HG03457 (cell line): ENCODE measurements around the gene CLIP2.
"Not testable (repeated sequence)": the region's sequence is repeated elsewhere in the genome, so short reads cannot be mapped to it uniquely, and the experiment has no call there.

Source experiments
- ATAC-seq: cut with Tn5 transposase; IDR thresholded peaks from one replicate; pipeline ENCODE4 v1.9.1; 2021; ENCODE audit warnings: moderate number of reproducible peaks; ENCODE audit not compliant: unreplicated experiment

CLIP2 gene

DNA sequence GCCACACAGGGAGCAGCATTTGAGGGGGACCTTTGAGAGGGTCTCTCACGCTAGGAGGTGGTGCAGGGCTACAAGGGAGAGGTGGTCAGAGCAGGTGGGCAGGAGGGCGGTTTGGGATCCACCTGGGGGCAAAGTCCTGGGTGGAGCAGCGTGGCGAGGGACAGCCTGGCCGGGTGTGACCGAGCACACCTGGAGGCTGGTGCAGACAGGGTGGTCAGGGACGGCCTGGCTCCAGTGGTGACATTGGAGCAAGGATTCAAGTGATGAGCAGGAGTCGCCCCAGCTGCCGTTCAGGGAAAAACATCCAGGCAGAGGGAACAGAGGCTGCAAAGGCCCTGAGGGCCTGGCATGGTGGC lies 36.0 kb downstream of the CLIP2 start:
- no peak for ATAC-seq

DNA sequence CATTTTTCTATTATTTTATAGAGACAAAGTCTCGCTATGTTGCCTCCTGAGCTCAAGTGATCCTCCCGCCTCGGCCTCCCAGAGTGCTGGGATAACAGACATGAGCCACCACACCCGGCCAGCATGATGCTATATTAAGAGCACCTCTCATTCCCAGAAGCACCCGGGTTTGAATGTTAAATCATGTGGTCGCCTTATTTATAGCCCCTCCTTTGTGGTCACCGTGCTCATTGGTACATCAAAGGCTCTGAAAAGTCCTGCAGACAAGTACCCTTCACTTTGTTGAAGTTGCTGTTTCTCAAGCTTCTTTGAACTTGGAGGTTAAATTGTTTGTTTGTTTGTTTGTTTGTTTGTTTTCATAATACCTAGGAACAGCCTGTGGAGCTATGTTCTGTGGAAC lies 40.0 kb downstream of the CLIP2 start:
- ATAC-seq: no peak

DNA sequence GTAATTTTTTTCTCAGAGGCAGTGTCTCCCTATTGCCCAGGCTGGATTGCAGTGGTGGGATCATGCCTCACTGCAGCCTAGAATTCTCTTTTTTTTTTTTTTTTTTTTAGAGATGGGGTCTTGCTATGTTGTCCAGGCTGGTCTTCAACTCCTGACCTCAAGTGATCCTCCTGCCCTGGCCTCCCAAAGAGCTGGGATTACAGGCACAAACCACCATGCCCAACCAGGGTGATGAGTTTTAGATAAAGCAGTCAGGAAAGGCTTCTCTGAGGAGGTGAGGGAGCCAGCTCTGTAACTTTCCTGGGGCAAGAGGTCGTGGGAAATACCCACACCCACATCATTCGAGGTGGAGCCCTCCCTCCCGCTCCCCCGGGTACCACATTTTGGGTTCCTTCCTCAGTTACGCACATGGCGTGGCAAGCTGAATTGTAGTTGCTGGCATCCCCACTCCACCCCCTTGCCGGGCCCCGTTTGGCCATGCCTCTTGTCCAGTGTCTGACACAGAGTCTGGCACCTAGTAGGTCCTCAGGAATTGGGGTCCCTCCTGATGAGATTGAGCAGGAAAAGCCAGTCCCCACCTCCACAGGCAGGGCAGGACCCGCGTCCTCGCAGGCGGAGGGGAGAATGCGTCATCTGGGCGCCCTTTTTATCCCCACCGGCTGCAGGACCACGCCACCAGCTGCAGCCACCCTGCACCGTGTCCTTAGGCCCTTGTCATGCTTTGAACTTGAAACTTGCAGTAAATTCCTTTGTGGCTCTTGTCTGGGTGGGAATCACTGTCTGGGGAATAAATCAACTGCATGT lies 43.4 kb downstream of the CLIP2 start:
- ATAC-seq: no peak

DNA sequence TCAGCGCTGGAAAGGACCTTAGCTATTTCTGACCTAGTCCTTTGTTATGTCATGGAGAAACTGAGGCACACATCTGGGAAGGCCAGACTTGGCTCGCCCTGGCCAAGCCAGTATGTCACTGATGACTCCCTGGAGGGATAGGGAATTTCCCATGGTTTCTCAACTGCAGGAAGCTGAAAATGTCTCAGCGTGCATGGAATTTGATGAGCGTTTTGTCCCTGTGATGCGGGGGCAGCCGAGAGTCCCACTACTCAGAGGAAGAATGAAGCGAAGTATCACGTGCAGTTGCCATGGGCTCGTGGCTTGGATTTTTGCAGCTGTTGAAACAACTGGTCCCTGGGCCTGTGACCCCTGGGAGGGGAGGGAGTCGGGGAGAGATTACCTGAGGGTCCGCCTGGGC lies 44.8 kb downstream of the CLIP2 start:
- ATAC-seq: no peak

DNA sequence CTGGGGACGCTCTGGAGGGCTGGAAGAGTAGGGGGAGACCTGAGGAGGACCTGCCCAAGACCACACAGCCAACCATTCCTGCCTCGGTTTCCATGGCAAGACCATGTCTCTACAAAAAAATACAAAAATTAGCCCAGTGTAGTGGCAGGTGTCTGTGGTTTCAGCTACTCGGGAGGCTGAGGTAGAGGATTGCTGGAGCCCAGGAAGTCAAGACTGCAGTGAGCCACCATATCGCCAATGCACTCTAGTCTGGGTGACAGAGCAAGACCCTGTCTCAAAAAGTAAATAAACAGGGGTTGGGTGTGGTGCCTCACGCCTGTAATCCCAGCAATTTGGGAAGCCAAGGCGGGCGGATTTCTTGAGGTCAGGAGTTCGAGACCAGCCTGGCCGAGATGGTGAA lies 48.7 kb downstream of the CLIP2 start:
- no peak for ATAC-seq

DNA sequence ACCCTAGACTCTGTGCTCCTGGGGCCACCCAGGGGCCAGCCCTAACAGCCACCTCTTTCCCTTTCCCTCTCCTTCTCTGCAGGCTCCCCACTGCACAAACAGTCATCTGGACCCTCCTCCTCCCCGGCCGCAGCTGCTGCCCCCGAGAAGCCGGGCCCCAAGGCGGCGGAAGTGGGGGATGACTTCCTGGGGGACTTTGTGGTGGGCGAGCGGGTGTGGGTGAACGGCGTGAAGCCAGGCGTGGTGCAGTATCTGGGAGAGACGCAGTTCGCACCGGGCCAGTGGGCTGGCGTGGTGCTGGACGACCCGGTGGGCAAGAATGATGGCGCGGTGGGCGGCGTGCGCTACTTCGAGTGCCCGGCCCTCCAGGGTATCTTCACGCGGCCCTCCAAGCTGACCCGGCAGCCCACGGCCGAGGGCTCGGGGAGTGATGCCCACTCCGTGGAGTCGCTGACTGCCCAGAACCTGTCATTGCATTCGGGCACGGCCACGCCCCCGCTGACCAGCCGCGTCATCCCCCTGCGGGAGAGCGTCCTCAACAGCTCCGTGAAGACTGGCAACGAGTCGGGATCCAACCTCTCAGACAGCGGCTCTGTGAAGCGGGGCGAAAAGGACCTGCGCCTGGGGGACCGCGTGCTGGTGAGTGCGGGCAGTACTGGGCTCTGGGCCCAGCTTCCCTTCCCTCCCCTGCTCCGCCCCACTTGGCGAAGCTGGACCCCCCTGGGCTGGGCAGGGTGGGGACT lies 49.3 kb downstream of the CLIP2 start:
- ATAC-seq: no peak

DNA sequence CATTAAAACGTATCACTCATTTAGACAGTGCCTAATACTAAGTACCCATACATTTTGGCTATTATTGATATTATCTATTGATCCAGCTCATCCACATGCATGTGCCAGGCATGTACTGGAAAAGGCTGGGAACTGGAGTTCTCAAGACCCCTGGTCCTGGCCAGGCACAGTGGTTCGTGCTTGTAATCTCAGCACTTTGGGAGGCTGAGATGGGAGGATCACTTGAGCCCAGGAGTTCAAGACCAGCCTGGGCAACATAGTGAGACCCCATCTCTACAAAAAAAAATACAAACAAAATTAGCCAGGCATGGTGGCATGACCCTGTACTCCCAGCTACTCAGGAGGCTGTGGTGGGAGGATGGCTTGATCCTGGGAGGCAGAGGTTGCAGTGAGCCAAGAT lies 50.4 kb downstream of the CLIP2 start:
- not testable (repeated sequence) for ATAC-seq

DNA sequence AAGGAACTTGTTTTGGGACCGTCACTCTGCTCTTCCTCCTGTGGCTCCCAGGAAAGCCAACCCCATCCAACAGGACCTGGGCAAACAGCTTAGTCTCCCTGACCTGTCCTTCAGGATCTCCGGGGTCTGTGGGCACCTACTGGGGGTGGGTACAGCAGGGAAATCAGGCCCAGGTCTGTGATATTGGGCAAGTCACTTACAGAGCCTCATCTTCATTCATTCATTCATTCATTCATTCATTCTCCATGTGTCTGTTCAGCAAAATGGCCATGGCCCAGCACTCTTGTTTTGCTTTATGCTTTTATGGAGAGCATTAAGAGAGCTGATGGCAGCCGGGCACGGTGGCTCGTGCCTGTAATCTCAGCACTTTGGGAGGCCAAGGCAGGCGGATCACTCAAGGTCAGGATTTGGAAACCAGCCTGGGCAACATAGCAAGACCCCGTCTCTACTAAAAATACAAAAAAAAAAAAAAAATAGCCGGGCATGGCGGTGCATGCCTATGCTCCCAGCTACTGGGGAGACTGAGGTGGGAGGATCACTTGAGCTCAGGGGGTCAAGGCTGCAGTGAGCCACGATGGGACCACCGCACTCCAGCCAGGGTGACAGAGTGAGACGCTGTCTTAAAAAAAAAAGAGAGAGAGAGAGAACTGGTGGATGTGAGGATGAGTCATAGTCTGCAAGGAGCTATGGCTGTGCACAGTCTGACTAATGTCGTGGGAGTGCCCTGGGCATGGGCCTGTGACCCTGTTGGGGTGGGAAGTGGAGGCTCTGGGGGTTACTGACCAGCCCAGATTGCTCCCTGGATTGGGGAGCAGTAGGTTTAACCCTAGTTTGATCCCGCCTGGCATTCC lies 54.3 kb downstream of the CLIP2 start:
- no peak for ATAC-seq

DNA sequence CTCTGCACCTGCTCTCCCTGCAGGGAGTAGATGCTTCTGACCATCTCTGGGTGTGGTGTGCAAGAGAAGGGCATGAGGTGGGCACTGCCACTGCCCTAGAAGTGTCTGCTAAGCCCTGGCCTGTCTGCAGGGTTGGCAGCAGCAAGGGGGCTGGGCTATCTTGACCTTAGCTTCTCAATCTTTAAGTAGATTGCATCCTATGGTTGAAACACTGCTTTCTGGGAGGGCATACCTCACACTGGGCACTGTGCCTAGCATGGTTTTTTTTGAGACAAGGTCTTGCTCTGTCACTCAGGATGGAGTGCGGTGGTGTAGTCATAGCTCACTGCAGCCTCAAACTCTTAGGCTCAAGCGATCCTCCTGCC lies 54.9 kb downstream of the CLIP2 start:
- ATAC-seq: no peak

DNA sequence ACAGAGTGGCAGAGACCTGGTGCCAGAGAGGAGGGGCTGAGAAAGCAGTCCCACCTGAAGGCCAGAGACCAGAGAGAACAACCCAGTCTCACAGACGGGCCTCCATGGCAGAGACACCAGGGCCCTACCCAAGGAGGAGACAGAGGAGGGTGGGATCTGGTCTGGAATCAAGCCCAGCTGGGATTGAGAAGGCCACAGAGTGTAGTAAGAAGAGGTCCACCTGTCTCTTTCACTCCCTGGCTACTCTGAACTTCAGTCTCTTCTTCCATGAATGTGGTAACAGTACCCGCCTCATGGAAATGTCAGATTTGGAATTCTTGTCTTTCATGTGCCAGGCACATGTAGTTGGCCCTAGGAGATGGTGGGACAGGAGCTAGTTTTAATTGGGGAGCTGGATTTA lies 55.6 kb downstream of the CLIP2 start:
- ATAC-seq: no peak

DNA sequence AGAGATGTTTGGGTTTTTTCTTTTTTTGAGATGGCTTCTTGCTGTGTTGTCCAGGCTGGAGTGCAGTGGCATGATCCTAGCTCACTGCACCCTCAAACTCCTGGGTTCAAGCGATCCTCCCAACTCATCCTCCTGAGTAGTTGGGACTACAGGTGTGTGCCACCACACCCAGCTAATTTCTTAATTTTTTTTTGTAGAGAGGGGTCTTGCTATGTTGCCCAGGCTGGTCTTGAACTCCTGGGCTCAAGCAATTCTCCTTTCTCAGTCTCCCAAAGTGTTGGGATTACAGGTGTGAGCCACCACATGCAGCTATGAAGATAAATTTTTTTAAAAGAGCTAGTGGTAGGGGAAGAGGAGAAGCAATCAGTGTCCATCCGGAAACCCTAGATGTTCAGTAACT lies 56.8 kb downstream of the CLIP2 start:
- no peak for ATAC-seq

DNA sequence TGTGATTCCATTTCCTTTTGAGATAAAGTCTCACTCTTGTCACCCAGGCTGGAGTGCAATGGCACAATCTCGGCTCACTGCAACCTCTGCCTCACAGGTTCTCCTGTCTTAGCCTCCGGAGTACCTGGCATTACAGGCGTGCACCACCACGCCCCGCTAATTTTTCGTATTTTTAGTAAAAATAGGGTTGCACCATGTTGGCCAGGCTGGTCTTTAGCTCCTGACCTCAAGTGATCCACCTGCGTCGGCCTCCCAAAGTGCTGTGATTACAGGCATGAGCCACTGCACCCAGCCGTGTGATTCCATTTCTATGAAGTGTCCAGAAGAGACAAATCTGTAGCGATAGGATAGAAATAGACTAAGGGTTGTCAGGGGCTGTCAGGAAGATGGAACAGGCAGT lies 60.4 kb downstream of the CLIP2 start:
- ATAC-seq: no peak

DNA sequence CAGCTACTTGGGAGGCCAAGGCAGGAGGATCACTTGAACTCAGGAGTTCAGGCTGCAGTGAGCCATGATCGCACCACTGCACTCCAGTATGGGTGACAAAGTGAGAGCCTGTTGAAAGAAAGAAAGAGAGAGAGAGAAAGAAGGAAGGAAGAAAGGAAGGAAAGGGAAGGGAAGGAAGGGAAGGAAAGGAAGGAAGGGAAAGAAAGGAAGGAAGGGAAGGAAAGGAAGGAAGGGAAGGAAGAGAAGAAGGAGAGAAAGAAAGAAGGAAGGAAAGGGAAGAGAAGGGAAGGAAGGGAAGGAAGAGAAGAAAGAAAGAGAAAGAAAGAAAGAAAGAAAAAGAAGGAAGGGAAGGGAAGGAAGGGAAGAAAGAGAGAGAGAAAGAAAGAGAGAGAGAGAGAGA lies 61.5 kb downstream of the CLIP2 start:
- no peak for ATAC-seq

DNA sequence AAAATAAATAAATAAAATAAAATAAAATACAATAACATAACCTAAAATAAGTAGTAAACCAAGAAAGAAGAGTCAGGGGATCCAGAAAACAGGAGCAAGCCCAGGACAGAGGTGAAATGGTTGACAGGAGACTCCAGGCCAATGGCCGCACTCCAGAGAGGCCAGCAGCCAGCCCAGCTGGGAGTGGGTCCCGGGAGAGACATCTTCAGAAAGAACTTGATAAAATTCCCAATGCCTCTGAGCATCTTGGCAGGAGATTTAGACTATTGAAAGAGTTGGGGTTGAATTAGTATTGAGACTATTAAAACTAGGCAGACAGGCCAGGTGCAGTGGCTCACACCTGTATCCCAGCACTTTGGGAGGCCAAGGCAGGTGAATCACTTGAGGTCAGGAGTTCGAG lies 62.6 kb downstream of the CLIP2 start:
- no peak for ATAC-seq

DNA sequence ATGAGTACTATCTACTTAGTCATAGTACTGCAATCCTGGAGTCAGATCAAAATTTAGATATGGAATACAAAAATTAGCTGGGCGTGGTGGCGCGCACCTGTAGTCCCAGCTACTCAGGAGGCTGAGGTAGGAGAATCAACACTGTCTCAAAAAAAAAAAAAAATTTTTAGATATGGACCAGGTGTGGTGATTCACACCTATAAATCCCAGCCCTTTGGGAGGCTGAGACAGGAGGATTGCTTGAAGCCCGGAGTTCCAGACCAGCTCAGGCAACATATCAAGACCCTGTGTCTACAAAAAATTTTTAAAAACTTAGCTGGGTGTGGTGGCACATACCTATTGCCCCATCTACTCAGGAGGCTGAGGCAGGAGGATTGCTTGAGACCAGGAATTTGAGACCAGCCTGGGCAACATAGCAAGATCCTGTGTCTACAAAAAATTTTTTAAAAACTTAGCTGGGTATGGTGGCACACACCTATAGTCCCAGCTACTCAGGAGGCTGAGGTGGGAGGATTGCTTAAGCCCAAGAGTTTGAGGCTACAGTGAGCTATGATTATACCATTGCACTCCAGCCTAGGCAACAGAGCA lies 63.4 kb downstream of the CLIP2 start:
- ATAC-seq: not testable (repeated sequence)

DNA sequence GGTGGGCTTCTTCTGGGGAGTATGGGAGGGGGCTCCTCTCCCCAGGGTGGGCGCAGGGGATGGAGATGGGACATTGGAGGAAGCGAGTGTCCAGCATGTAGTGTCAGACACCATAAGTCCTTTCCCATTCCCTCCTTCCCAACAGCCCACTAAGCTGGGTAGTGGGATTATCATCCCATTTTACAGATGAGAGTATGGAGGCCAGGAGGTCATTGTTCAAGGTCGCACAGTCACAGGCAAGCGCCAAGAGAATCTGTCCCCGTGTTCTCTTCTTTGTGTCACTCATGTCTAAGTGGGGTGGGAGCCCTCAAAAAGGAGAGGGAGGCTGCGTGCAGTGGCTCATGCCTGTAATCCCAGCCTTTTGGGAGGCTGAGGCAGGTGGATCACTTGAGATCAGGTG lies 64.8 kb downstream of the CLIP2 start:
- no peak for ATAC-seq

DNA sequence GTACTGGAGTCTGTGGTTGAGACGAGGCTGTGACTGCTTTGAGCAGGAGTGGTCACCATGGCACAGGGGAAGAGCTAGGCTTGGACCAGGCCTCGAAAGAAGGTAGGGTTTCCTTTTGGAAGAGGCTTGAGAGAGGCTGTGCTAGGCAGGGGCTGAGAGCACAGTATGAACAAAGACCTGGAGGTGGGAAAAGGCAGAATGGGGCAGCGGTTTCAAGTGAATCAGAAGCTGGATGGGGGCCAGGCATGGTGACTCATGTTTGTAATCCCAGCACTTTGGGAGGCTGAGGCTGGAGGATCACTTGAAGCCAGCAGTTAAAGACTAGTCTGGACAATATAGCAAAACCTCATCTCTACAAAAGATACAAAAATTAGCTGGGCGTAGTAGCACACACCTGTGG lies 65.9 kb downstream of the CLIP2 start:
- no peak for ATAC-seq

DNA sequence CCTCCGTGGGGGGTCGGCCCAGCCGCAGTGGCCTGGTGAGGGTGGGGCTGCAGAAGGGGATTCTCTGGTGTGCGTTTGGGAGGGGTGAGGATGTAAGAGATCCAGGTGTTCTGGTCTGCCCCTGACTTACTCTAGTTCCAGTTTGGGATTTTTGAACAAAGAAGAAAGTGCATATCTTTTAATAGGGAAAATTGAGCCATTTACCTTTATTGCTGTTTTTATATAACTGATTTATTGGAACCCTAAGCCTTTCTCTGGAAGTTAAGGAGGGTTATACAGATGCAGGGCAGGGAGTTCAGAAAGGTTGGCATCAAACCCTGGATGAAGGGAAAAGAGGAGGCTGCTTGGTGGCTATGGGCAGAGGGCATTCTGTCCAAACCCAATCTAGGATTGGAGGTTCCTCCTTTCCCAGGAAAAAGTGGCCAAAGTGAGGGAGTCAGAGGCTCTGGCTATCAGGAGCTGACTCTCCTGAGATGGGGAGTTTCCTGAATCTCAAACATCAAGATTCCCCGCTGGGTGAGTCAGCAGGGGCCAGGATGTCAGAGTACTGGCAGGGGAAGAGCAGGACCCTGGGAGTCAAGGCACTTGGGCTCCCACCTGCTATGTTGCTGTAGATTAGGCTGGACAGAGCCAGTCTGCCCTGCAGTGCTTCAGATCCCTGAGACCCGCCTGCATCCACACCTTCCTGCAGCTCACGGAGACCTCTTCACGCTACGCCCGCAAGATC lies 67.5 kb downstream of the CLIP2 start:
- ATAC-seq: no peak

DNA sequence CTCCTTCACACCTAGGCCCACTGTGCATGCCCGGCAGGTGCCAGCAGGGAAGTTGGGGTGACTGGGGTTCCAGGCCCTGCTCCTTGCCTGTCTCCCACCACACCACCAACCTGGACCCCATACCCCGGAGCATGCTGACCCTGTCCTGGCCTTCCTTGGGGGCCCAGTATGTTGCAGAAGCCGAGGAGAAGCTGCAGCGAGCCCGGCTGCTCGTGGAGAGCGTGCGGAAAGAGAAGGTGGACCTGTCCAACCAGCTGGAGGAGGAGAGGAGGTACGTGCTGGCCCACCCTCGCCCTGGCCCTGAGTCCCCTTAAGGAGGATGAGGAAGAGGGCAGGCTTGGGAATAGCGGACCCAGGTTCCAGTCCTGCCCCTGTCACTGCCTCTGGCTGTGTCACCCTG lies 70.8 kb downstream of the CLIP2 start:
- no peak for ATAC-seq

DNA sequence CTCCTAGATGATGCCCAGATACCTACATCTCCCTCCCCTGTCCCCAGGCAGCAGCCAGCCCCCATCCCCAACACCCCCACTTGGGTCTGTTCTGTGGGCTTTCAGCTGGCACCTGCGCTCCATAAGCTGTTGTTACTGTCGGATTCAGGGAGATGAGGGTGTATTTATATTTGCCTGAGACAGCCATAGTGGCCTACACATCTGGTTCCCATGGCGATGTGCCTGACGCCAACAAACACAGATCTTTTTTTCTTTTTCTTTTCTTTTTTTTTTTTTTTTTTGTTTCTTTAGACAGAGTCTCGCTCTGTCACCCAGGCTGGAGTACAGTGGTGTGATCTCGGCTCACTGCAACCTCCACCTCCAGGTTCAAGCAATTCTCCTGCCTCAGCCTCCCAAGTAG lies 73.1 kb downstream of the CLIP2 start:
- ATAC-seq: no peak

DNA sequence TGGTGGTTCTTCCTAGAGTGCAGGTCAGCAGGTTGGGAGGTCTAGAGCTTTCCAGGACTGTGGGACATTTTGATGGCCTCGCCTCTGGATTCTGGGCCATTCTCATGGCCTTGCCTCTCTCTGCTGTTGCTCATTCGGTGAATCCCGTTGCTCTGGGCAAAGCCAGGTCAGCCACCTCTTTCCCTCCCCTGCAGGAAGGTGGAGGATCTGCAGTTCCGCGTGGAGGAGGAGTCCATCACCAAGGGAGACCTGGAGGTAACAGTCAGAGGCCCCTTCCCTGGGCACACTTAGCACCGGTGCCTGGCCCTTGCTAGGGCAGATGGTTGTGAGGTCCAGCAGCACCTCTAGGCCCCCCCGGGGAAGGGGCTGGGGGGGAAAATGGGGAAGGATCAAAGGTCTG lies 74.9 kb downstream of the CLIP2 start:
- ATAC-seq: no peak
